Suppressor macrophage (primary cell): ENCODE data around the gene STYXL1.
"Not testable (repeated sequence)": the region's sequence is repeated elsewhere in the genome, so short reads cannot be mapped to it uniquely, and the experiment has no call there.

ENCODE experiments used
- DNase-seq, 4 experiments: peaks; one replicate each; pipeline ENCODE4 v3.0.0-alpha.2; 2020 to 2022
- total RNA-seq, 17 experiments: gene quantifications; one replicate each; lab custom pipeline; 2026; ENCODE audit warnings: mixed read lengths in 6 of 17, inconsistent platforms in 3 of 17; lab: John Stamatoyannopoulos, UW

The STYXL1 gene, protein sequence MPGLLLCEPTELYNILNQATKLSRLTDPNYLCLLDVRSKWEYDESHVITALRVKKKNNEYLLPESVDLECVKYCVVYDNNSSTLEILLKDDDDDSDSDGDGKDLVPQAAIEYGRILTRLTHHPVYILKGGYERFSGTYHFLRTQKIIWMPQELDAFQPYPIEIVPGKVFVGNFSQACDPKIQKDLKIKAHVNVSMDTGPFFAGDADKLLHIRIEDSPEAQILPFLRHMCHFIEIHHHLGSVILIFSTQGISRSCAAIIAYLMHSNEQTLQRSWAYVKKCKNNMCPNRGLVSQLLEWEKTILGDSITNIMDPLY
- total RNA-seq = 9.8 to 27.1 (median 18.6) reads per million in 17 experiments

DNA sequence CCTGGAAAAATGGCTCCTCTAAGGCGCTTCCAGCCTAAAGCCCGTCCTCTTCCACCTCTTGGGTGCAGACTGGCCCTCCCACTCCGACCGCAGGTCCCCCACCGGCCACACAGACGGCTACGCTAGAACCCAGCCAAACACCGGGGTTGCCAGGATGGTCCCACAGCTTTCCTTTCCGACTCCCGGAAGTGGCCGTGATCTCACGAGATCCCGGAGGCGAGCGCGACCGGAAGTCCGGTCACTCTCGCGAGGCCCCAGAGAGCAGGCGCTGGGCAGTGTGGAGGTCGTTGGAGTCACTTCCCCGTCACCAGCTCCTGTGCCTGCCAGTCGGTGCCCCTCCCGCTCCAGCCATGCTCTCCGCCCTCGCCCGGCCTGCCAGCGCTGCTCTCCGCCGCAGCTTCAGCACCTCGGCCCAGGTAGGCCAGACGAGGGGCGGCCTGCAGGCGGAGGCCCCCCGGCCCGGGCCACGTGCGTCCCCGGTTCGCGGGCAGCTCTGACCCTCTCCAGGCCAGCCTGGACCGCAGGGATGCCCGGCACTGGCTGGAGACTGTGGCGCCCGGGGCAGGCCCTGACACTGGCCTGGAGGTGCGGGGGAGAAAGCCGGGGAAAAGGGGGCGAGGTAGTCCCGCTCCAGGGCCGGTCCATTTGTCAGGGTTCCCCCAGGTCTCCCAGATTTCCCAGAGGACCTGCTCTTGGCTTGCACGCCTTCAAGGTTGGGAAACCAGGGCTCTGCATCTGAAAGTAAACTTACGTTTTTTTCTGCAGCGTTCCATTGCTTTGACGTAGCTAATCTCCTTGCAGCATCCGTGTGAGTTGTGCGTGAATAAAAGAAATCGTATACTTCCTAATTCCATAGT lies at the start of gene STYXL1, which contains the start of gene MDH2:
Gene STYXL1, minus strand, starts transcription at position 190 of the 857 bp plus-strand sequence. CDS start 17,477 bp downstream, outside the sequence.
Gene MDH2, plus strand, starts transcription at position 296 of the 857 bp plus-strand sequence. Its CDS starts 55 bp downstream, at position 351.
- peak; percentile 97 to 99 (median 98) for DNase-seq

- no peak for DNase-seq
Observed at GRCh38 chr7:76095908-76096307, 48.1 kb upstream of the STYXL1 start.

DNA sequence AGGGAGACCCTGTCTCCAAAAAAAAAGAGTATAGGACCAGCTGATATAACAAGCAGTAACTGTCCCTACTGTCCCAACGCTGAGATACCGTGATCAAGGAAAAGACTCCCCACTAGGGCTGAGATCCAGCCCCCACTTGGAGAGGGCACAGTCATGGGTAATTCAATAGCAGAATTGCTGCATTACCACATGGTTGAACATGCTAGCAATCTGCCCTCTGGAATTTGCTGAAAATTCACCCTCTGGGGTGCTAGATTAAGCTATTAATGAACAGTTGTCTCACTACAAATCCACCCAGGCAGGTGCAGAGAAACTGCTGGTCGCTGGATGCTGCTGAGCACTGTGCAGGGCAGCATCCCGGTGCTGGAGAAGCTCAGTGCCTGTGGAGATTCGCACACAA lies 46.5 kb upstream of the STYXL1 start:
- DNase-seq = not testable (repeated sequence)

DNA sequence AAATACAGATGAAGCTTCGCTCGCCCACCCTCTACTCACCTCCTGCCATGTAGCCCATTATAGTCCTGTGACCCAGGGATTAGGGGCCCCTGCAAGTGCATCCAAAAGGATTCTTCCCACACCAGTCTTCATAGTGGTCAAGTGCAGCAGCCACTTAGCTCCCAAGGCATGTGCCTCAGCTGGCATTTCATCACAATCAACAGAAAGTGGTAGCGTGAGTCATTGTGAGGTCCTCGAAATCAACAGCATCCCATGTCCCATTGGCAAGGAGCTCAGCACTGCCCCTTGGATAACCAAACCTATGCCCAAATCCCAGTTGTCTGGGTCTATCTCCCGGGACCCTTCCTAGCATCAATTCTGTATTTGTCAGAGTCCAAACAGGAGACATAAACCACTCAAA lies 45.7 kb upstream of the STYXL1 start:
- DNase-seq = not testable (repeated sequence)

DNA sequence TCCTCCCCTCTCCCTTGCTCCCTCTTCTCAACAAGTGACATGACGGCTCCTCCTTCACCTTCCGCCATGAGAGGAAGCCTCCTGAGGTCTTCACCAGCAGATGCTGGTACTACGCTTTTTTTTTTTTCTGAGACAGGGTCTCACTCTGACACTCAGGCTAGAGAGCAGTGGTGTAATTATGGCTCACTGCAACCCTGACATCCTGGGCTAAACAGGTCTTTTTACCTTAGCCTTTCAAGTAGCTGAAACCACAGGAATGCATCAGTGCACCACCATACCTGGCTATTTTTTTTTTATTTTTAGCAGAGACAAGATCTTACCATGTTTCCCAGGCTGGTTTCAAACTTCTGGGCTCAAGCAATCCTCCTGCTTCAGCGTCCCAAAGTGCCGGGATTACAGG lies 43.7 kb upstream of the STYXL1 start:
- no peak for DNase-seq

- DNase-seq = no peak
Observed at GRCh38 chr7:76089865-76090475, 42.2 kb upstream of the STYXL1 start.

DNA sequence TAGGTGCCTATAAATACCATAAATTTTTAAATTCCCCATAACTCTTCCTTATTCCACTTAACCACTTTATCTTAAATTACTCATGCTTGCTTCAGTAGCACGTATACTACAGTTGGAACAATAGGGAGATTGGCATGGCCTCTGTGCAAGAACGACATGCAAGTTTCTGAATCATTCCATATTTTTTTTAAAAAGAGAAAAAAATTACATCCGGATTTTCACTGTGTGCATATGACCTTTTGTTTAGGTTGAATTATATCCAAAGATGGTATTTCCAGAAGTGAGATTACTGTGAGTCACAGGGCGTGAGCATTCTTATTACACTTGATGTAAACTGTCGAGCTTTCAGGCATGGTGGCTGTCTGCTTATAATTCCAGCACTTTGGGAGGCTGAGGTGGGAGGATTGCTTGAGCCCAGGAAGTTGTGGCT lies 39.6 kb upstream of the STYXL1 start:
- DNase-seq = peak; percentile 25 to 64 (median 34)

GRCh38 chr7:76086070-76086469 lies 38.3 kb upstream of the STYXL1 start:
- peak in 2 of 4 experiments; percentile 23 to 25 for DNase-seq

DNA sequence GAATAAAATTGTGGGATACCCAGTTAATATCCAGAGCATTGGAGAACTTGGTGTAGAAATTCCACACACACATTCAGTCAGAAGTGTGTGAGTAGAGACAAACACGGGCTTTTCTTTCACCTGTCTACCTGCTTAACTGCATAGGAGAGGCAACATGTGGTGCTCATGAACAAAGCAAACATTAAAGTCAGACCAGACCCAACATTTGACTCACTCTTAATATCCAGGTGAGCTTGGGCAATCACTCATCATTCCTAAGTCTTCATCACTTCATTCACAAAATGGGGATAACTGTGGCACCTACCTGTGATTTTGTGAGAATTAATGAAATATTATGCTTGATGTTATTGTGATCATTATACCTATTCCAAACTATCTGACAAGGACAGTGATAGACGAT lies 36.3 kb upstream of the STYXL1 start:
- DNase-seq = not testable (repeated sequence)

- DNase-seq = no peak
Observed at GRCh38 chr7:76080204-76080603, 32.4 kb upstream of the STYXL1 start.

DNA sequence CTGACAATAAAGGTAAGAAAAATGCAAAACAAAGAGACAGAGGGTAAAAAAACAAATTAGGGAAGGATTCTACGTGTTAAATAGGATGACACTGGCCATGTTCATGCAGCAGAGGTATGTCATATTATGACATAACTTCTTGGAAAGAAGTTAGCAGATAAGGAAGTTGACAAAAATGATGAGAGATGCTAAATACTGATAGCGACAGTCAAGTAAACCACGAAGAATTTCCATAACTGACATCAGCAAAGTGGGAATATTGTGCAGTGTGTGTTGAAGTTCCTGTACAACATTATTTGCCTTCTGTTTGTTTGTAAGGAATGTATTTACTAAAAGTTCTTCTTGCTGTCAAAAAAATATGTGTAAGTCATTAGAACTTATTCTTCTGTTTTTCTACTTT lies 29.6 kb upstream of the STYXL1 start:
- peak; percentile 12 to 65 (median 34) for DNase-seq

- no peak for DNase-seq
Observed at GRCh38 chr7:76076995-76077394, 29.2 kb upstream of the STYXL1 start.

DNA sequence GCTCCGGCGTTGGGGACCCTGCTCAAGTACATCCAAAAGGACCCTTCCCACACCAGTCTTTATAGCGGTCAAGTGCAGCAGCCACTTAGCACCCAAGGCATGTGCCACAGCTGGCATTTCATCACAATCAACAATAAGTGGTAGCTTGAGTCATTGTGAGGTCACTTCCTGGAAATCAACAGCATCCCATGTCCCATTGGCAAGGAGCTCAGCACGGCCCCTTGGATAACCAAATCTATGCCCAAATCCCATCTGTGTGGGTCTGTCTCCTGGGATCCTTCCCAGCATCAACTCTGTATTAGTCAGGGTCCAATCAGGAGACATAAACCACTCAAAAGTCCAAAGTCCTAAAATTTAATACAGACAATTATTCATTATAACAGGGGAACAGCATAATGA lies 27.2 kb upstream of the STYXL1 start:
- DNase-seq = no peak

DNA sequence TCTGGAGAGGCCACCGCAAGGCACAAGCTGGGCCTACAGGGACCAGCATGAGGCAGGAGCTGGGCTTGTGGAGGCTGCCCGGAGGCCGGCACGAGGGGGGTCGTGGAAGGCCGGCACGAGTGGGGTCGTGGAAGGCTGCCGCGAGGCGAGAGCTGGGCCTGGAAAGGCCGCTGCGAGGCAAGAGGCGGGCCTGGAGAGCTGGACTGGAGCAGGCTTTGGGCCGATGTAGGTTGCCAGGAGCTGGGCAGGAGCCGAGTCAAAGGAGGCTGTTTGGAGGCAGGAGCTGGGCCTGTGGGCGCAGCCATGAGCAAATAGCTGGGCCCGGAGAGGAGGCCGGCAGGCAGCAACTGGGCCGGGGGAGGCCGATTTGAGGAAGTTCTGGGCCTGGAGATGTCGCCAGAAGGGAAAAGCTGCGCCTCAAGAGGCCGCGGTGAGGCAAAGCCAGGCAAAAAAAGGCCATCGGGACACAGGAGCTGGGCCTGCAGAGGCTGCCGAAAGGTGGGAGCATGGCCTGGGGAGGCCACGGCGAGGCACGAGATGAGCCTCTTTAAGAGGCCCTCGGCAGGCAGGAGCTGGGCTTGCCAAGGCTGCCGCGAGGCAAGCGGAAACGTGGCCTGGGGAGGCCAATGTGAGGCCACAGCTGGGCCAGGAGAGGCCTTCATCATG lies 26.6 kb upstream of the STYXL1 start:
- no peak for DNase-seq

DNA sequence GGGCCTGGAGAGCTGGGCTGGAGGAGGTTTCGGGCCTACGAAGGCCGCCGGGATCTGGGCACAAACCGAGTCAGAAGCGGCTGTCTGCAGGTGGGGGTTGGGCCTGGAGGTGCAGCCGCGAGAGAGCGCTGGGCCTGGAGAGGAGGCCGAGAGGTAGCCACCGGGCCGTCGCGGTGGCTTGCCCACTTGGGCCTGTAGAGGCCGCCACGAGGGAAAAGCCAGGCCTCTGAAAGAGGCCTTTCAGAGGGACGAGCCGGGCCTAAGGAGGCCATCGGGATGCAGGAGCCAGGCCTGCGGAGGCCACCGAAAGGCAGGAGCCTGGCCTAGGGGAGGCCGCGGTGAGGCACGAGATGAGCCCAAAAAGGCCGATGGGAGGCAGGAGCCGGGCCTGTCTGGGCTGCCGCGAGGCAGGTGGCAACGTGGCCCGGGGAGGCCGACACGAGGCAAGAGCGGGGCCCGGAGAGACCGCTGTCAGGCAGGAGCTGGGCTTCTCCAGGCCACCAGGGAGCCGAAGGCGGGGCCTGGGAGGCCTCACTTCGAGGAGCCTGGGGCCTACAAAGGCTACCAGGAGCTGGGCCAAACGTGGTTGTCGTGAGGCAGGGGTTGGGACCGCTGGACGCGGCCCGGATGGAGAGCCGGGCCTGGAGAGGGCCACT lies 25.7 kb upstream of the STYXL1 start:
- no peak for DNase-seq

DNA sequence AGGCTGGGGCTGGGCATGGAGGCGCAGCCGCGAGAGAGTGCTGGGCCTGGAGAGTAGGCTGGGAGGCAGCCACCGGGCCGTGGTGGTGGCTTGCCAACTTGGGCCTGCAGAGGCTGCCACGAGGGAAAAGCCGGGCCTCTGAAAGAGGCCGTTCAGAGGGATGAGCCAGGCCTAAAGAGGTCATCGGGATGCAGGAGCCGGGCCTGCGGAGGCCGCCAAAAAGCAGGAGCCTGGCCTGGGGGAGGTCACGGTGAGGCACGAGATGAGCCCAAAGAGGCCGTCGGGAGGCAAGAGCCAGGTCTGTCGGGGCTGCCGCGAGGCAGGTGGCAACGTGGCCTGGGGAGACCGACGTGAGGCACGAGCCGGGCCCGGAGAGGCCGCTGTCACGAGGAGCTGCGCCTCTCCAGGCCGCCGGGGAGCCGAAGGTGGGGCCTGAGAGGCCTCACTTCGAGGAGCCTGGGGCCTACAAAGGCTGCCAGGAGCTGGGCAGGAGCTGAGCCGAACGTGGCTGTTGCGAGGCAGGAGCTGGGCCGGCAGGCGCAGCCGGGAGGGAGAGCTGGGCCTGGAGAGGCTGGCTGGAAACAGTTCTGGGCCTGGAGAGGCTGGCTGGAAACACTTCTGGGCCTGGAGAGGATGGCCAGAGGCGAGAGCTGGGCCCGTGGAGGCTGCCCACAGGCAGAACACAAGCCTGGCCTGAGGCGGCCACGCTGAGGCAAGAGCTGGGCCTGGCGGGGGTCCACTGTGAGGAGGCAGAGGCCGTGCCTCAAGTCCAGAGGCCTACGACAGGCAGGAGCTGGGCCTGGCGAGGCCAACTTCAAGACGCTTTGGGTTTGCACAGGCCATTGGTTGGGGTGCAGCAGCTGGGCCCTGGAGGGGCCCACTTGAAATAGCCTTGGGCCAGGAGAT lies 24.7 kb upstream of the STYXL1 start:
- no peak for DNase-seq

- DNase-seq = no peak
Observed at GRCh38 chr7:76071316-76072242, 23.8 kb upstream of the STYXL1 start.

GRCh38 chr7:76069238-76069638 lies 21.4 kb upstream of the STYXL1 start:
- DNase-seq = peak; percentile 64 to 87 (median 76)

- DNase-seq = no peak
Observed at GRCh38 chr7:76066716-76067503, 19.1 kb upstream of the STYXL1 start.
